Measurements from ENCODE around the gene GLP2R. TPM values are rescaled to one million over a fixed set of nuclear protein-coding genes. Genes with fewer than 3 reads are reported as not detected.

The GLP2R gene
- total and polyA plus RNA-seq, 9 donors = 0.18 to 3.4 (median 0.57) TPM

GRCh38 chr17:9912121-9913099 lies 86.7 kb downstream of the GLP2R start:
- H3K36me3 ChIP-seq = no peaks in the 10 kb centered on the region
- H3K4me1 ChIP-seq (ENCODE audit: insufficient read depth) = no peaks in the 10 kb centered on the region
- no peak overlapping the region for H3K27ac ChIP-seq
- intact Hi-C loops (cut with DNase I) = loop anchor here in 1 of 4 donors (10.0 kb wide), 1 partner anchor 702 kb away; no protein-coding TSS in a partner anchor
- DNase-seq = no peak
- WGBS, 3 donors = 75 to 82% (median 78%) methylated on average over 18 of the region's 18 CpGs
- no peaks in the 10 kb centered on the region for H3K9me3 ChIP-seq
- H3K27me3 ChIP-seq = no peaks in the 10 kb centered on the region
- TF ChIP-seq CTCF (IDR thresholded peaks at IDR 0.05) = no peak
- no peak for TF ChIP-seq EP300 (IDR thresholded peaks at IDR 0.05)
- TF ChIP-seq POLR2A (IDR thresholded peaks at IDR 0.05) = no peak
- H3K4me3 ChIP-seq = no peak overlapping the region

- TF ChIP-seq EP300 (IDR thresholded peaks at IDR 0.05) = no peak
- TF ChIP-seq CTCF (IDR thresholded peaks at IDR 0.05) = no peak
- TF ChIP-seq POLR2A (IDR thresholded peaks at IDR 0.05) = no peak
- no peak overlapping the region for H3K27ac ChIP-seq
- H3K27me3 ChIP-seq = no peaks in the 10 kb centered on the region
- intact Hi-C loops (cut with DNase I) = loop anchor here in 1 of 4 donors (10.0 kb wide), 1 partner anchor 701 kb away; no protein-coding TSS in a partner anchor
- no peaks in the 10 kb centered on the region for H3K4me1 ChIP-seq (ENCODE audit: insufficient read depth)
- no peaks in the 10 kb centered on the region for H3K9me3 ChIP-seq
- WGBS, 3 donors = 91 to 97% (median 93%) methylated on average over 5 of the region's 5 CpGs
- no peaks in the 10 kb centered on the region for H3K36me3 ChIP-seq
- H3K4me3 ChIP-seq = no peak overlapping the region
- DNase-seq = no peak
Measured at GRCh38 chr17:9913476-9913875, 87.8 kb downstream of the GLP2R start.

GRCh38 chr17:9916108-9916507 lies 90.4 kb downstream of the GLP2R start:
- H3K9me3 ChIP-seq = no peaks in the 10 kb centered on the region
- no peak for DNase-seq
- H3K27me3 ChIP-seq = no peaks in the 10 kb centered on the region
- H3K4me1 ChIP-seq (ENCODE audit: insufficient read depth) = no peaks in the 10 kb centered on the region
- TF ChIP-seq CTCF (IDR thresholded peaks at IDR 0.05) (no peak), POLR2A (IDR thresholded peaks at IDR 0.05) (no peak), EP300 (IDR thresholded peaks at IDR 0.05) (no peak)
- 77 to 82% (median 81%) methylated on average over 8 of the region's 8 CpGs for WGBS, 3 donors
- no peak overlapping the region for H3K27ac ChIP-seq
- H3K36me3 ChIP-seq = no peaks in the 10 kb centered on the region
- intact Hi-C loops (cut with DNase I) = loop anchor here in 1 of 4 donors (10.0 kb wide), 1 partner anchor 699 kb away; no protein-coding TSS in a partner anchor
- no peak overlapping the region for H3K4me3 ChIP-seq

DNA sequence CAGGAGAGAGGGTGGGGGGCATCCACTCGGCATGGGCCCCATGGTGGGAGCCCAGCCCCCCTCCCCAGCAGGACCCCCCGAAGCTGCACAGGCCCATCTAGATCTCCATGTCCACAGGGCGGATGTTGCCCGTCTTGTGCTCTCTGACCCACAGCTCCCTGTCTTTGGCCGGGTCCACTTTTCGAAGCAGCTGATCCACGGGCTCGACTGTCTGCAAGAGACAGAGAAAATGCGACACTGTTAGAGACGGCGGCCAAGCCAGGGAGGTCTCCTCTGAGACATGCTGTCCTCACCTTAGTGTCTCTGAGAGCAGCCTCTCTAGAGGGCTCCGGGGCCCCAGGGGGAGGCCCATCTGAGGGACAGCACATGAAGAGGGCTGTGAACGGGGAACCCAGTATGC lies 91.4 kb downstream of the GLP2R start:
- DNase-seq = no peak
- 89 to 93% (median 89%) methylated on average over 13 of the region's 13 CpGs for WGBS, 3 donors
- Histone ChIP-seq H3K27ac (no peak overlapping the region), H3K4me1 (ENCODE audit: insufficient read depth) (no peaks in the 10 kb centered on the region), H3K36me3 (no peaks in the 10 kb centered on the region), H3K4me3 (no peak overlapping the region), H3K9me3 (no peaks in the 10 kb centered on the region), H3K27me3 (no peaks in the 10 kb centered on the region)
- no peak for TF ChIP-seq EP300 (IDR thresholded peaks at IDR 0.05)
- no peak for TF ChIP-seq POLR2A (IDR thresholded peaks at IDR 0.05)
- no peak for TF ChIP-seq CTCF (IDR thresholded peaks at IDR 0.05)
- intact Hi-C loops (cut with DNase I) = loop anchor here in 1 of 4 donors (10.0 kb wide), 1 partner anchor 698 kb away; no protein-coding TSS in a partner anchor
